Parathyroid adenoma (tissue), 2 donors: ENCODE measurements around the gene PHTF2.

Source experiments
- H2AFZ ChIP-seq: fragments of 300-600 bp; sonication (generic); one replicate; pipeline ENCODE4 v1.7.0; 2017; ENCODE audit warnings: antibody characterized with exemption, mild to moderate bottlenecking
- H3K27ac ChIP-seq: fragments of 300-600 bp; sonication (generic); one replicate; pipeline ENCODE4 v1.7.0; 2017
- H3K27me3 ChIP-seq: fragments of 300-600 bp; sonication (generic); one replicate; pipeline ENCODE4 v1.7.0; 2017; ENCODE audit warnings: low read length; ENCODE audit not compliant: control insufficient read depth, insufficient read depth
- H3K36me3 ChIP-seq: fragments of 300-600 bp; sonication (generic); one replicate; pipeline ENCODE4 v1.7.0; 2017; ENCODE audit warnings: low read length; ENCODE audit not compliant: control insufficient read depth, insufficient read depth
- H3K4me1 ChIP-seq: fragments of 300-600 bp; sonication (generic); one replicate; pipeline ENCODE4 v1.7.0; 2017; ENCODE audit warnings: control low read depth
- H3K4me2 ChIP-seq: fragments of 300-600 bp; sonication (generic); one replicate; pipeline ENCODE4 v1.7.0; 2017; ENCODE audit warnings: low read length
- H3K4me3 ChIP-seq: fragments of 300-600 bp; sonication (generic); one replicate; pipeline ENCODE4 v1.7.0; 2017; ENCODE audit warnings: low read depth, low read length
- H3K79me2 ChIP-seq: fragments of 300-600 bp; sonication (generic); one replicate; pipeline ENCODE4 v1.7.0; 2017; ENCODE audit warnings: control low read depth
- H3K9ac ChIP-seq: fragments of 300-600 bp; sonication (generic); one replicate; pipeline ENCODE4 v1.7.0; 2017; ENCODE audit warnings: mild to moderate bottlenecking
- H3K9me3 ChIP-seq: fragments of 300-600 bp; sonication (generic); one replicate; pipeline ENCODE4 v1.7.0; 2017; ENCODE audit warnings: low read length; ENCODE audit not compliant: control insufficient read depth
- CTCF ChIP-seq: fragments of 300-600 bp; sonication (generic); IDR thresholded peaks from one replicate; pipeline ENCODE4 v1.7.0; 2017; ENCODE audit warnings: antibody characterized with exemption, mild to moderate bottlenecking
- donor health status: primary hyperparathyroidism.

PHTF2 gene

DNA sequence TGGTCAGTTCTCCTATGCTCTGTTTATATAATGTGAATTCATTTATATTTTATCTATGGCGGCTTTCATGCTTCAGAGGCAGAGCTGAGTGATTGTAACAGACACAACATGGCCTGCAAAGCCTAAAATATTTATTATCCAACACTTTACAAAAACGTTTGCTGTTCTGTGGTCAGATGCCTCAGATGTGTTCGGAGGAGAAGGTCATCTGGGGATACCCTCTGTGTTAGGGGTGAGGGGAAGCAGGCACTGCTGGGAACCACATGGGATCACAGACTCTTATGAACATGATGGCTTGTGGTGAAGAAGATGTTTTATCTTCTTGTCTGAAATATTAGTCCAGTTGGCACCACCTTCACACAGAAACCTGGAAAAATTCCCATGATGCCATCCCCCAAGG, 203.4 kb downstream of the PHTF2 start:
- no peak for TF ChIP-seq CTCF
- Histone ChIP-seq H3K4me3 (no peak overlapping the region), H3K4me1 (no peaks in the 10 kb centered on the region), H3K27ac (no peak overlapping the region), H3K36me3 (no peaks in the 10 kb centered on the region), H3K79me2 (no peaks in the 10 kb centered on the region), H3K27me3 (no peaks in the 10 kb centered on the region), H3K9me3 (no peaks in the 10 kb centered on the region), H3K9ac (no peak overlapping the region), H2AFZ (no peak overlapping the region), H3K4me2 (no peak overlapping the region)

GRCh38 chr7:78002715-78003114, 204.1 kb downstream of the PHTF2 start:
- Histone ChIP-seq H3K9me3 (no peaks in the 10 kb centered on the region), H3K4me3 (no peak overlapping the region)
- TF ChIP-seq CTCF: no peak

DNA sequence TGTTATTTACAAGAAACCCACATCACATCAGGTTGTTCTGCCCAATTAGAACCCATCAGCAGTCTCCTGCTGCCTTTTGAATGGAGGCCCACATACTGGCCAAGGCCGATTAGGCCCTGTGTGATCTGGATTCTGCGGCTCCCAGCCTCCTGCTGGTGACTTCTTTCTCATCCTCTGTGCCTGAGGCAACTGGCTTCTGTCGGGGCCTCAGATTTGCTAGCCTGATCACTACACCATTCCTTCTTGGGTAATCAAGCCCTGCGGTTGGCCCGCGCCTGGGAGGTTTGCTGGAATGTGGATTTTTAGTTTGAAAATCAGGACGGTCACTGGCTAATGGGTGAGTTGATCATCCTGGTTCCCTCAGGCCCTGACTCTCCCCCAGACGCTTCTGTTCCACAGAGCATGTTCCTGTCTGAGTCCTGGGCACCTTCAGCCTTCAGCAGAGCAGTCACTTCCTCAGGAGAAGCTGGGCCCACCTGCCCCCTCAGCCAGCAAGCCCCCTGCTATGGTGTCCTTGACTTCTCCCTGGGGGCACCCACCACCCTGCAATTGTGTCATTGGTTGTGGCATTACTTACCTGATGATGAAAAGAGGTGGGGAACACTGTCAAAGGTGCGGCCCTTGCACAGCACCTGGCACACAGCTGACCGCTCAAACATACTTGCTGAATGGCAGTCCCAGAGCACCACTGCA, 207.6 kb downstream of the PHTF2 start:
- Histone ChIP-seq H3K4me2 (no peak overlapping the region), H3K27me3 (no peaks in the 10 kb centered on the region), H2AFZ (no peak overlapping the region), H3K9ac (no peak overlapping the region), H3K4me3 (no peak overlapping the region), H3K36me3 (no peaks in the 10 kb centered on the region), H3K9me3 (no peaks in the 10 kb centered on the region), H3K4me1 (no peaks in the 10 kb centered on the region), H3K27ac (no peak overlapping the region), H3K79me2 (no peaks in the 10 kb centered on the region)
- no peak for TF ChIP-seq CTCF

More at GRCh38 chr7:78002715-78003114, 204.1 kb downstream of the PHTF2 start:
- H3K27ac ChIP-seq: no peak overlapping the region
- H3K79me2 ChIP-seq: no peaks in the 10 kb centered on the region
- H3K4me1 ChIP-seq: no peaks in the 10 kb centered on the region
- H3K36me3 ChIP-seq: no peaks in the 10 kb centered on the region
- H3K27me3 ChIP-seq: no peaks in the 10 kb centered on the region
- no peak overlapping the region for H3K9ac ChIP-seq
- no peak overlapping the region for H2AFZ ChIP-seq
- H3K4me2 ChIP-seq: no peak overlapping the region
